Esophagus muscularis mucosa (tissue), 4 donors: ENCODE data around the gene NEURL2.

ENCODE experiments used
- EP300 ChIP-seq: sonication (generic); formaldehyde crosslinking; IDR thresholded peaks from one replicate; pipeline ENCODE4 v1.6.1; 2017; ENCODE audit warnings: antibody characterized with exemption
- POLR2A ChIP-seq: fragments of 450-650 bp; IDR thresholded peaks from one replicate; pipeline ENCODE4 v1.6.1; 2017; ENCODE audit warnings: antibody characterized with exemption, moderate library complexity, mild to moderate bottlenecking, low read depth
- POLR2AphosphoS5 ChIP-seq, 2 donors: sonication (generic); formaldehyde crosslinking; IDR thresholded peaks; one replicate each; pipeline ENCODE4 v1.6.1; 2017; ENCODE audit warnings: antibody characterized with exemption in 2 of 2
- TF ChIP-seq, protein P1 (sequence below), 3 experiments: fragments of 200-600 bp in 2 of 3; fragments of 450-650 bp in 1 of 3; sonication (generic) in 2 of 3; IDR thresholded peaks; one replicate each; pipeline ENCODE4 v1.5.1; 2017 to 2019; ENCODE audit warnings: antibody characterized with exemption in 3 of 3, mild to moderate bottlenecking in 2 of 3, moderate library complexity in 1 of 3

DNA sequence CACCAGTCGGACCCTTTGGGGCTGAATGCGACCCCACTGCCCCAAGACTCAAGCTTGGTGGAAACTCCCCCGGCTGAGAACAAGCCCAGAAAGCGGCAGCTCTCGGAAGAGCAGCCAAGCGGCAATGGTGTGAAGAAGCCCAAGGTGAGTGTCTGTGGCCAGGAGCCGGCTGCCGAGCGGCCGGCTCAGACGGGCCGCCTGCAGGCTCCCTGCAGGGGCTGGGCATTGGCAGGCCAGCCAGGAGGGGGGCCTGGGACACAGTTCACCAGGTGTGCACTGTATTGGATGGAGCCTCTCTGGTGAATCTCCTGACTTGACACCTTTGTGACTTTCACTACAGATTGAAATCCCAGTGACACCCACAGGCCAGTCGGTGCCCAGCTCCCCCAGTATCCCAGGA lies 49.5 kb upstream of the NEURL2 start:
- TF ChIP-seq, protein P1, sequence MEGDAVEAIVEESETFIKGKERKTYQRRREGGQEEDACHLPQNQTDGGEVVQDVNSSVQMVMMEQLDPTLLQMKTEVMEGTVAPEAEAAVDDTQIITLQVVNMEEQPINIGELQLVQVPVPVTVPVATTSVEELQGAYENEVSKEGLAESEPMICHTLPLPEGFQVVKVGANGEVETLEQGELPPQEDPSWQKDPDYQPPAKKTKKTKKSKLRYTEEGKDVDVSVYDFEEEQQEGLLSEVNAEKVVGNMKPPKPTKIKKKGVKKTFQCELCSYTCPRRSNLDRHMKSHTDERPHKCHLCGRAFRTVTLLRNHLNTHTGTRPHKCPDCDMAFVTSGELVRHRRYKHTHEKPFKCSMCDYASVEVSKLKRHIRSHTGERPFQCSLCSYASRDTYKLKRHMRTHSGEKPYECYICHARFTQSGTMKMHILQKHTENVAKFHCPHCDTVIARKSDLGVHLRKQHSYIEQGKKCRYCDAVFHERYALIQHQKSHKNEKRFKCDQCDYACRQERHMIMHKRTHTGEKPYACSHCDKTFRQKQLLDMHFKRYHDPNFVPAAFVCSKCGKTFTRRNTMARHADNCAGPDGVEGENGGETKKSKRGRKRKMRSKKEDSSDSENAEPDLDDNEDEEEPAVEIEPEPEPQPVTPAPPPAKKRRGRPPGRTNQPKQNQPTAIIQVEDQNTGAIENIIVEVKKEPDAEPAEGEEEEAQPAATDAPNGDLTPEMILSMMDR (IDR thresholded peaks at IDR 0.05) = no peak
- TF ChIP-seq POLR2A = no peak
- no peak for TF ChIP-seq POLR2AphosphoS5 (IDR thresholded peaks at IDR 0.05)
- TF ChIP-seq EP300 = no peak
